GM12873 (cell line): ENCODE data around the gene MAST2.

Source experiments
- CTCF ChIP-seq: IDR thresholded peaks from 2 replicates; pipeline ENCODE4 v1.5.1; 2012; ENCODE audit warnings: low read depth, mild to moderate bottlenecking, moderate library complexity, low read length, control low read depth; ENCODE audit not compliant: insufficient read depth; ENCODE audit errors: missing control alignments

MAST2 gene

GRCh38 chr1:45864167-45865106 is 61.0 kb downstream of the MAST2 start:
- TF ChIP-seq CTCF: no peak

GRCh38 chr1:45867697-45868348 is 64.4 kb downstream of the MAST2 start:
- TF ChIP-seq CTCF: no peak

GRCh38 chr1:45868861-45869260 is 65.4 kb downstream of the MAST2 start:
- no peak for TF ChIP-seq CTCF

- TF ChIP-seq CTCF: no peak
Measured at GRCh38 chr1:45870500-45870899, 67.1 kb downstream of the MAST2 start.

GRCh38 chr1:45876000-45876617 is 72.7 kb downstream of the MAST2 start:
- no peak for TF ChIP-seq CTCF

- TF ChIP-seq CTCF: no peak
Measured at GRCh38 chr1:45877264-45877663, 73.9 kb downstream of the MAST2 start.
